DMS153 treated with DMSO at 0.1 percent for 48 hours (cell line): Measurements from ENCODE around the gene ZSCAN5B.
"Not testable (repeated sequence)": the region's sequence is repeated elsewhere in the genome, so short reads cannot be mapped to it uniquely, and the experiment has no call there.

Experiments used
- DNase-seq: peaks from one replicate; lab custom pipeline; 2025; ENCODE audit not compliant: unreplicated experiment; lab: John Stamatoyannopoulos, UW

ZSCAN5B gene, protein sequence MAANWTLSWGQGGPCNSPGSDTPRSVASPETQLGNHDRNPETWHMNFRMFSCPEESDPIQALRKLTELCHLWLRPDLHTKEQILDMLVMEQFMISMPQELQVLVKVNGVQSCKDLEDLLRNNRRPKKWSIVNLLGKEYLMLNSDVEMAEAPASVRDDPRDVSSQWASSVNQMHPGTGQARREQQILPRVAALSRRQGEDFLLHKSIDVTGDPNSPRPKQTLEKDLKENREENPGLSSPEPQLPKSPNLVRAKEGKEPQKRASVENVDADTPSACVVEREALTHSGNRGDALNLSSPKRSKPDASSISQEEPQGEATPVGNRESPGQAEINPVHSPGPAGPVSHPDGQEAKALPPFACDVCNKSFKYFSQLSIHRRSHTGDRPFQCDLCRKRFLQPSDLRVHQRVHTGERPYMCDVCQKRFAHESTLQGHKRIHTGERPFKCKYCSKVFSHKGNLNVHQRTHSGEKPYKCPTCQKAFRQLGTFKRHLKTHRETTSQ

DNA sequence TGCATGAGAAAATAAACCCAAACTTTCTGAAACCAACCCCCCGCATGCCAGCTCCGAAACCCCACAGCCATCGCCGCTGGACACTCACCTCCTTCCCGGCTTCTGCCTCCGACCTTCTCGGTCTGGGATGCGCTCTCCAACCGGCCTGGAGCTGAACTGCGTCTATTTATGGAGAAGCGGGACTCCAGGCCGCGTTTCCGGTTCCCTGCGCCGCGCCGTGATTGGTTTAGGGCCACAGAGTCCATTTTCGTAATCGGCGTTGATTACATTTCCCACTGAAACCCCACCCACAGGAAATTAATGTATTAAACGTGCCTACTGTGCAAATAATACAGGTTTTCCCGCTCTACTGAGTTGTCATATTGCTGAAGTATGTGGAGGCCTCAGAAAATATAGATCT, at the start of gene ZSCAN5B:
Gene ZSCAN5B (minus strand): TSS at position 138 of the 400 bp plus-strand sequence. CDS start 4,731 bp downstream, outside the sequence.
- DNase-seq, result not testable (repeated sequence)

DNA sequence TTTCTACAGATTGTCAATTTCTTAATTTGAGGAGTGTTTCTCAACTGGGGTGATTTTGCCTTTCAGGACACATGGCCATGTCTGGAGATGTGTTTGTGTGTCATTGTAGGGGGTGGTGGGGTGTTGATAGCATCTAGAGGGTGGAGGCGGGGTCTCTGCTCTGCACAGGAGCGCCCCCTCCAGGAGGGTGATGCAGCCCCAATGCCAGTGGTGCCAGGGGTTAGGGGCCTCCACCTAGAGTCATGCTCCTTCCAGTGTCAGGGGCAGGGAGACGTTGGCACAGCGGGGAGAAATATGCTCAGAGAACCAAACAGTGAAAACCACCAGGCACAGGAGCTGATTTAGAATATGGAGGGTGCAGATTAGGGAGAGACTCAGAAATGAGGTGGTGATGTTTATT, 48.2 kb upstream of the ZSCAN5B start:
- DNase-seq, result not testable (repeated sequence)

DNA sequence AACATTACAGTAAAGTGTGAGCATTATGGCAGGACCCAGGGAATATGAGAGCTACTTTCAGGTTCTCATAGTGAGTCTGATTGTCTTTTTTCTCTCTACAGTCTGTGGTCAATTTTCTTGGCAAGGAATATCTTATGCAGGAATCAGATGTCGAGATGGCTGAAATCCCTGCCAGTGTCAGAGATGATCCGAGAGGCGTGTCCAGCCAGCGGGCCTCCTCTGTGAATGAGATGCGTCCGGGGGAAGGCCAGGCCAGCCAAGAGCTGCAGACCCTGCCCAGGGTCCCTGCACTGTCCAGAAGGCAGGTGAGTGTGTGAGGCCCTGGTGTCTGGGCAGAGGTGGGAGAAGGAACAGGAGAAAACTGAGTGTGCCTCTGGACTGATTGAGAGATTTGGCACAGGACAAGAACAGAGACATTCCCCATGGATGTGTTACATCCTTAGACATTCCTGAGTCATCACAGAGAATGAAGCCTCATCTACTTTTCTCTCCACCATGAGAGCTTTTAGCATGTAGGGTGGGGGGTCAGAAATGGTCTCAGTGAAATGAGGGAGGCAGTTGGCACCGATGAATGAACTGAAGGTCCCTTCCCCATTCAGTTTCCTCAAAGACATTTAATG, 47.6 kb upstream of the ZSCAN5B start:
- no peak for DNase-seq

GRCh38 chr19:56223481-56223880, 25.9 kb upstream of the ZSCAN5B start:
- DNase-seq, result no peak

DNA sequence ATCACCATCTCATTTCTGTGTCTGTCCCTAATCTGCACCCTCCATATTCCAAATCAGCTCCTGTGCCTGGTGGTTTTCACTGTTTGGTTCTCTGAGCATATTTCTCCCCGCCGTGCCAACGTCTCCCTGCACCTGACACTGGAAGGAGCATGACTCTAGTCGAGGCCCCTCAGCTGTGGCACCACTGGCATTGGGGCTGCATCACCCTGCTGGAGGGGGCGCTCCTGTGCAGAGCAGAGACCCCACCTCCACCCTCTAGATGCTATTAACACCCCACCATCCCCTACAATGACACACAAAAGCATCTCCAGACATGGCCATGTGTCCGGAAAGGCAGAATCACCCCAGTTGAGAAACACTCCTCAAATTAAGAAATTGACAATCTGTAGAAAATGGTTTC, 25.3 kb upstream of the ZSCAN5B start:
- DNase-seq, result no peak

GRCh38 chr19:56221851-56222250, 24.3 kb upstream of the ZSCAN5B start:
- no peak for DNase-seq

DNA sequence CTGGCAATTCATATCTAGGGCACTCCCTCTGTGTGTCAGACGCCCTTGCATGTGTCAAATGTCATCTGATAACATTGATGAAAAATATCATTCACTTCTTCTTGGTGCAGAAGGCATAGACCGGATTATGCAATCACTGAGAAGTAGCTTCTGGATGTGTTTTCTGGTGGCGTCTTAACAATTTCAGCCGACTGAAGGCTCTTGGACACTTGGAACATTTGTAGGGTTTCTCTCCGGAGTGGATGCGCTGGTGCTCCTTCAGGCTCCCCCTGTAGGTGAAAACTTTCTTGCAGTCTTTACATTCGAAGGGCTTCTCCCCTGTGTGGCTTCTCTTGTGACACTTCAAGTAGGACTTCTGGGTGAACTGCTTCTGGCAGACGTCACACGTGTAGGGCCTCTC, 23.9 kb upstream of the ZSCAN5B start:
- DNase-seq, result not testable (repeated sequence)

GRCh38 chr19:56218961-56219360, 21.4 kb upstream of the ZSCAN5B start:
- no peak for DNase-seq

- DNase-seq, result no peak
These were observed 19.7 kb upstream of the ZSCAN5B start for GRCh38 chr19:56217039-56217949.

DNA sequence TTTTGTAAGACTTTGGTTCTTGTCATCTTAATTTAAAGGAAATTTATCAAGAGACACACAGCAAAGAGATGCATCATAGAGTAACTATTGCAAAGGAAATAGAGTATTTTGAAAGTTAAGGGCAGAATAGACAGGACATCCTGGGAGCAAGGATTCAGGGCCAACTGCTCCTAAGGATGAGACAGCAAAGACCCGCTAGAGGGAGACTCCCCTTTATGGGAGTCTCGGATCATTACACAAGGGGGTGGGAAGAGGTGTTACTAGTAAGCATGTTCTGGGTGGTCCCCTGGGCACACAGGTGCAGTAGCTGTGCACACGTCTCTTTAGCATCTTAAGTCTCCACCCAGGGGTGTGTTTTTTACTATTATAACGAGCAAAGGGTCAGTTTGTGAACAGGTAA, 14.1 kb upstream of the ZSCAN5B start:
- DNase-seq, result no peak

DNA sequence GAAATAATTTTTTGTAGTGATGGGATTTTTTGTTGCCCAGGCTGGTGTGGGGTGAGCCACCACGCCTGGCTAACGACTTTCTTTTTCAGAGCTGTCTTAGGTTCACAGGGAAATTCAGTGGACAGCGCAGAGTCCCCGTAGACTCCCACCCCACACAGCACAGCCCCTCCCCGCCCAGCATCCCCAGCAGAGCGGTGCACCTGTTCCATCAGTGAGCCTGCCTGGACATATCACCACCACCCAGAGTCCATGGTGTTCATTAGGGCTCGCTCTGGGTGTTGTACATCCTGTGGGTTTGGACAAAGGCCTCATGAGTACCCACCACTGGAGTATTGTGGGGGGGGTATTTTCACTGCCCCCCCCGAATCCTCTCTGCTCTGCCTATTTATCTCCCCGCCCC, 12.5 kb upstream of the ZSCAN5B start:
- not testable (repeated sequence) for DNase-seq

DNA sequence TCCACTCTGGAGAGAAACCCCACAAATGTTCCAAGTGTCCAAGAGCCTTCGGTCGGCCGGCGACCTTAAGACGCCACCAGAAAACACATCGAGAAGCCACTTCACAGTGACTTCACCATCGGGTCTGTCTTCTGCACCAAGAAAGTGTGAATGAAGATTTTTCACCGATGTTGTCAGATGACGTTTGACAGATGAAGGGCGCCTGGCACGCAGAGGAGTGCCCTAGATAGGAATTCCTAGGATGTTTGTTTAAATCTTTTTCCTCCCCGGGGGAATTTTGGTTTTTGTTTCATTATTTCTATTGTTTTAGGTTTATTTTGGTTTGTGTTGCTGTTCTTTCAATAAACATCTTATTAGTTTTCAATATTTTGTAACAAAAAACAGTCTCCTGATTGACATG, 11.5 kb upstream of the ZSCAN5B start:
- no peak for DNase-seq

DNA sequence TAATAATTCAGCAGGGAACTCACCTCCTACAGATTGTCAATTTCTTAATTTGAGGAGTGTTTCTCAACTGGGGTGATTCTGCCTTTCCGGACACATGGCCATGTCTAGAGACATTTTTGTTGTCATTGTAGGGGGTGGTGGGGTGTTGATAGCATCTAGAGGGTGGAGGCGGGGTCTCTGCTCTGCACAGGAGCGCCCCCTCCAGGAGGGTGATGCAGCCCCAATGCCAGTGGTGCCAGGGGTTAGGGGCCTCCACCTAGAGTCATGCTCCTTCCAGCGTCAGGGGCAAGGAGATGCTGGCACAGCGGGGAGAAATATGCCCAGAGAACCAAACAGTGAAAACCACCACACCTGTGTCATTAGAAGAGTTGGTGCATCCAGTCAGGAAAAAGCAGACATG, 10.0 kb upstream of the ZSCAN5B start:
- DNase-seq, result not testable (repeated sequence)

GRCh38 chr19:56201973-56202372, 4.4 kb upstream of the ZSCAN5B start, which contains the start of gene ZSCAN5C:
Gene ZSCAN5C, plus strand, starts transcription at chr19:56202273. Its CDS starts 3,641 bp downstream, at chr19:56205914.
- DNase-seq, result no peak

GRCh38 chr19:56199687-56200086, 2.1 kb upstream of the ZSCAN5B start:
- no peak for DNase-seq

DNA sequence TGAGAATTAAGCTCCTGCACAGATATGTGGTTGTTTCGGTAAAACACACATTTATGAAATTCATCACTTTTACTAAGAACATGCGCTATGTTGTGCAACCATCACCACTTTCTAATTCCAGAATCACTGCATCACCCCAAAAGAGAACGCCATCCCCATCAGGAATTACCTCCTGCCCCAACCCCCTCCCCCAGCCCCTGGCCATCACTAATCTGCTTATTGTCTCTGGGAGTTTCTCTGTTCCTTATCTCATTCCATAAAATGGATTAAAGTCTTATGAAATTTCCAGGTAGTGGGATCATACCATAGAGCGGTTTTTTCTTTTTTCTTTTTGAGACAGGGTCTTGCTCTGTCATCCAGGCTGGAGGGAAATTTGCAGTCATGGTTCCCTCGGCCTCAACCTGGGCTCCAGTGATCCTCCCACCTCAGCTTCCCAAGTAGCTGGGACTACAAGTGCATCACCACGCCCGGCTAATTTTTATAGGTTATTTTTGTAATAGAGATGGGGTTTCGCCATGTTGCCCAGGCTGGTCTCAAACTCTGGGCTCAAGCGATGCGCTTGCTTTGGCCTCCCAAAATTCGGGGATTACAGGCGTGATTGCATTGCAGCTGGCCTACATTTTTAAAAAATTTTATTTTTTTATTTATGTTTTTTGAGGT, 3.5 kb downstream of the ZSCAN5B start:
- no peak for DNase-seq

DNA sequence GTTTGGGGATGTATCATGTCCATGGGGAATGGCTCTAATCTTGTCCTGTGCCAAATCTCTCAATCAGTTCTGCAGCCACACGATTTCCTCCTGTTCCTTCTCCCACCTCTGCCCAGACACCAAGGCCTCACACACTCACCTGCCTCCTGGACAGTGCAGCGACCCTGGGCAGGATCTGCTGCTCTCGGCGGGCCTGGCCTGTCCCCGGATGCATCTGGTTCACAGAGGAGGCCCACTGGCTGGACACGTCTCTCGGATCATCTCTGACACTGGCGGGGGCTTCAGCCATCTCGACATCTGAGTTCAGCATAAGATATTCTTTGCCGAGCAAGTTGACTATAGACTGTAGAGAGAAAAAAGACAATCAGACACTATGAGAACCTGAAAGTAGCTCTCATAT, 5.9 kb downstream of the ZSCAN5B start:
- DNase-seq, result no peak

GRCh38 chr19:56191115-56191514, 6.5 kb downstream of the ZSCAN5B start:
- no peak for DNase-seq

DNA sequence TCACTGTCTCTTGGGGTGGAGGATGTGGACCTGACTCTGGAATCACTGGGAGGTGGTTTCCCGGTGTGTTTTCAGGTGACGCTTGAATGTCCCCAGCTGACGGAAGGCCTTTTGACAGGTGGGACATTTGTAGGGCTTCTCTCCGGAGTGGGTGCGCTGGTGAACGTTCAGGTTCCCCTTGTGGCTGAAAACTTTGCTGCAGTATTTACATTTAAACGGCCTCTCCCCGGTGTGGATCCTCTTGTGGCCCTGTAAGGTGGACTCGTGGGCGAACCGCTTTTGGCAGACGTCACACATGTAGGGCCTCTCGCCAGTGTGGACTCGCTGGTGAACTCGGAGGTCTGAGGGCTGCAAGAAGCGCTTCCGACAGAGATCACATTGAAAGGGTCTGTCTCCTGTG, 7.8 kb downstream of the ZSCAN5B start:
- DNase-seq, result no peak

DNA sequence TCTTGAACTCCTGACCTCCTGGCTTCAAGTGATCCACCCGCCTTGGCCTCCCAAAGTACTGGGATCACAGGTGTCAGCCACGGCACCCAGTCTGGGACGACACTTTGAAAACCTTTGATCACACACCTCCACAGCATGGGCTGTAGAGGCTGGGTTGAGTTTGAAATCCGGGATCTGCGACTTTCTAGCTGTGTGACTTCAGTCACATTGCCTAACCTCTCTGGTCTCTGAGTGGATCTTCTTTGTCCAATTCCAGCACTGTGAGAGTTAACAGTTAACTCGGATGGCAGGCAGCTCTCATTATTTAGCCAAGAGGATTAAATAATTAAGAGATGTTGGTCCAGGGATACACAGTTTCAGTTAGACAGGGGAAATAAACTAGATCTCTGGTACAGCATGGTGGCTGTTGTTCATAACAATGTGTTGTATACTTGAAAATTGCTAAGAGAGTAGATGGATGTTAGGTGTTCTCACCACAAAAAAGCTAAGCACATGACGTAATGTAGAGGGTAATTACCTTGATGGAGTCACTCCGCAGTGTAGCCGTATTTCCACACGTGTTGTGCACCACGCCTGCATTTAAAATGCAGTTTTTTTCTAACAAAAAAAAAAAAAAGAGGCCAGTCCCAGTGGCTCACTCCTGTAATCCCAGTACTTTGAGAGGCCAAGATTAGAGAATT, 19.9 kb downstream of the ZSCAN5B start:
- DNase-seq, result no peak
